ENCODE data around the gene FANCB. TPM values are rescaled to one million over a fixed set of nuclear protein-coding genes. Genes with fewer than 3 reads are reported as not detected.

The FANCB gene
- total RNA-seq, 1 experiment from 2014 or later, result 12.1 TPM

- H3K9me3 ChIP-seq (ENCODE audit: control insufficient read depth, low read depth, low read length), result peaks cover 10% of the 10 kb centered on the region
- no peak for DNase-seq
These were observed 40.3 kb downstream of the FANCB start for GRCh38 chrX:14832586-14832985.

More at GRCh38 chrX:14832586-14832985, 40.3 kb downstream of the FANCB start:
- Histone ChIP-seq H2BK20ac (ENCODE audit: low read depth, low read length, poor library complexity, severe bottlenecking) (no peak overlapping the region), H3K18ac (ENCODE audit: insufficient read length, low read depth, low read length) (no peak overlapping the region), H3T11ph (ENCODE audit: low read length) (no peak overlapping the region), H3K4ac (ENCODE audit: low read depth, low read length) (no peak overlapping the region), H3K79me1 (ENCODE audit: insufficient read depth, low read depth, low read length, poor library complexity, severe bottlenecking) (no peaks in the 10 kb centered on the region), H3K79me2 (ENCODE audit: insufficient read depth, low read length) (no peaks in the 10 kb centered on the region), H2BK15ac (ENCODE audit: low read depth, low read length) (no peak overlapping the region), H3K23ac (ENCODE audit: insufficient read length, low read depth, low read length) (no peak overlapping the region), H3K4me1 (ENCODE audit: insufficient read depth, low read length) (no peaks in the 10 kb centered on the region), H2BK12ac (ENCODE audit: insufficient read length, low read depth, low read length) (no peak overlapping the region), H4K5ac (ENCODE audit: insufficient read length, low read depth, low read length) (no peak overlapping the region), H3K27ac (ENCODE audit: insufficient read length, low read depth, low read length) (no peak overlapping the region), H4K8ac (replicated peaks; ENCODE audit: insufficient read length, low read depth, low read length) (no peak overlapping the region), H2AFZ (ENCODE audit: low read length) (no peak overlapping the region), H2AK5ac (ENCODE audit: insufficient read length, low read length) (no peak overlapping the region), H3K27me3 (ENCODE audit: insufficient read depth, low read length) (no peaks in the 10 kb centered on the region), H2BK5ac (ENCODE audit: insufficient read length, low read length) (no peak overlapping the region), H3K14ac (ENCODE audit: insufficient read depth, low read length) (no peak overlapping the region), H4K91ac (ENCODE audit: insufficient read length, low read depth, low read length) (no peak overlapping the region), H3K56ac (ENCODE audit: insufficient read length, low read depth, low read length) (no peak overlapping the region), H4K20me1 (ENCODE audit: control insufficient read depth, insufficient read depth, insufficient read length) (no peaks in the 10 kb centered on the region), H2BK120ac (ENCODE audit: low read depth, low read length, poor library complexity, severe bottlenecking) (no peak overlapping the region), H3K4me2 (ENCODE audit: insufficient read depth, insufficient read length, low read length) (no peak overlapping the region), H3K9ac (ENCODE audit: extremely low read depth, insufficient read length, low read length) (no peak overlapping the region), H3K23me2 (ENCODE audit: insufficient read length, low read depth, low read length, poor library complexity, severe bottlenecking) (no peaks in the 10 kb centered on the region)
- no peak overlapping the region for H3K27ac Mint-ChIP-seq
- peaks cover 69 to 73% of the 10 kb centered on the region in 2 experiments for H3K9me3 Mint-ChIP-seq
- TF ChIP-seq CTCF (conservative IDR thresholded peaks at IDR 0.05), result no peak
- no peaks in the 10 kb centered on the region for H3K4me1 Mint-ChIP-seq
- H3K36me3 Mint-ChIP-seq (ENCODE audit: insufficient read depth in 1 of 3, low read depth in 3 of 3), result peaks cover 33 to 42% (median 33%) of the 10 kb centered on the region in 3 experiments
- no peak overlapping the region for H3K4me3 Mint-ChIP-seq
- H3K27me3 Mint-ChIP-seq (ENCODE audit: low read depth), result no peaks in the 10 kb centered on the region

Measured in H9 (cell line).